Frontal cortex (tissue), 4 donors: ENCODE results near the gene IKZF3. TPM values are rescaled to one million over a fixed set of nuclear protein-coding genes. Genes with fewer than 3 reads are reported as not detected.

Experiments
- DNase-seq, 2 donors: peaks; one replicate each; pipeline ENCODE4 v3.0.0; 2012; ENCODE audit warnings: low spot score in 2 of 2
- FAIRE-seq: peaks from 2 replicates; lab custom pipeline; 2012; peaks lifted over from hg19 to GRCh38; lab: Jason Lieb, UNC
- total RNA-seq: library from RNA; depleted of rRNA; stranded (reverse); fragments of >200 nt; gene quantifications from one replicate; pipeline ENCODE4 v1.2.3, GENCODE V29; 2014
- donor health status: control.
- donor health status: control.
- donor health status: control.

IKZF3 gene
- total RNA-seq, 1 donor from 2014 or later: 0.41 TPM

DNA sequence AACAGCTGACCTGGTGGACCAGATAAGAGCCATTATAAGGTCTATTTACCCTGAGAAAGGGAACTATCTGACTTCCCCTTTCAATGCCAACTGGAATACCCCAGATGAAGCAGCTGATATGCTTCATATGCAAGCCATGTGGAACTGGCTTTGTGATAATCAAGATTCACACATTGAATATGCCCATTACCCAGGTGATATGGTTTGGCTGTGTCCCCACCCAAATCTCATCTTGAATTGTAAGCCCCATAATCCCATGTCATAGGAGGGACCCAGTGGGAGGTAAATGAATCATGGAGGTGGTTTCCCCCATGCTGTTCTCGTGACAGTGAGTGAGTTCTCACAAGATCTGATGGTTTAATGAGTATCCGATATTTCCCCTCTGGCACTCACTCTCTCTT lies 42.1 kb downstream of the IKZF3 start:
- DNase-seq (no peak), FAIRE-seq (no peak)

GRCh38 chr17:39820987-39821386 lies 43.1 kb downstream of the IKZF3 start:
- no peak for DNase-seq
- no peak for FAIRE-seq

- DNase-seq (no peak), FAIRE-seq (no peak)
Observed at GRCh38 chr17:39820541-39820940, 43.6 kb downstream of the IKZF3 start.

DNA sequence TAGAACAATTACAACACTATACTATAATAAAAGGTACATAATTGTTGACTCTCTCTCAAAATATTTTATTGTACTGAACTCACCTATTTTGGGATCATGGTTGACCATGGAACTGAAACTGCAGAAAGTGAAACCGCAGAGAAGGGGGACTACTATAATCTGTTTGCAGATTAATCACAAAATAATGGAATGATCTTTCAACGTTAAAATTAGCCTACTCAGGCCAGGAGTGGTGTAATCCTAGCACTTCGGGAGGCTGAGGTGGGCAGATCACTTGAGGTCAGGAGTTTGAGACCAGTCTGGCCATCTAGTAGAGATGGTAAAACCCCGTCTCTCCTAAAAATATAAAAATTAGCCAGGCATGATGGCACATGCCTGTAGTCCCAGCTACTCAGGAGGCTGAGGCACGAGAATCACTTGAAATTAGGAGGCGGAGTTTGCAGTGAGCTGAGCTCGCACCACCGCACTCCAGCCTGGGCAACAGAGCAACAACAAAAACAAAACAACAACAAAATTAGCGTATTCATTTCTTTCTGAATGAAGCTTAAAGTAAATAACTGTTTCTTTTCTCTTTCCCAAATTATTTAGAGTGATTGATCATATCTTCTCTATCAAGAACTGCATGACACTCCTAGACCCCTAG lies 45.6 kb downstream of the IKZF3 start:
- DNase-seq: no peak
- no peak for FAIRE-seq

GRCh38 chr17:39816272-39816671 lies 47.8 kb downstream of the IKZF3 start:
- no peak for FAIRE-seq
- DNase-seq: no peak

GRCh38 chr17:39814497-39814896 lies 49.6 kb downstream of the IKZF3 start:
- no peak for FAIRE-seq
- no peak for DNase-seq

GRCh38 chr17:39813631-39814030 lies 50.5 kb downstream of the IKZF3 start:
- DNase-seq (no peak), FAIRE-seq (no peak)

DNA sequence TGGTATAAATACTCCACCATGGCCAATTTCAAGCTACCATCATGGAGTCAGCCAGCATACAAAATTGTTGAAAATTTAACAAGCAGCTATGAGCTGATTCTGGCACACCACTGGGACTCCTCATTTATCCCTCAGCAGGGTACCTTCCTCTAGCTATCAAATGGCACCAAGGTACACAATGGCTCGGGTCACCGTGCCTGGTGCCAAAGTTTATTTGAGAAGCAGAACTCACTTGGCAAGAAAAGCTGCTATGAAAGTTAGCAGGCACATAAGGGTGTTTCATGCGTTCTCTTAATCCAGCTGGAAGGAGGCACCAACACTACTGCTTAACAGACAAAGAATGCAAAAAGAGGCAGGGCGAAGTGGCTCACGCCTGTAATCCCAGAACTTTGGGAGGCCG lies 51.6 kb downstream of the IKZF3 start:
- no peak for FAIRE-seq
- no peak for DNase-seq

DNA sequence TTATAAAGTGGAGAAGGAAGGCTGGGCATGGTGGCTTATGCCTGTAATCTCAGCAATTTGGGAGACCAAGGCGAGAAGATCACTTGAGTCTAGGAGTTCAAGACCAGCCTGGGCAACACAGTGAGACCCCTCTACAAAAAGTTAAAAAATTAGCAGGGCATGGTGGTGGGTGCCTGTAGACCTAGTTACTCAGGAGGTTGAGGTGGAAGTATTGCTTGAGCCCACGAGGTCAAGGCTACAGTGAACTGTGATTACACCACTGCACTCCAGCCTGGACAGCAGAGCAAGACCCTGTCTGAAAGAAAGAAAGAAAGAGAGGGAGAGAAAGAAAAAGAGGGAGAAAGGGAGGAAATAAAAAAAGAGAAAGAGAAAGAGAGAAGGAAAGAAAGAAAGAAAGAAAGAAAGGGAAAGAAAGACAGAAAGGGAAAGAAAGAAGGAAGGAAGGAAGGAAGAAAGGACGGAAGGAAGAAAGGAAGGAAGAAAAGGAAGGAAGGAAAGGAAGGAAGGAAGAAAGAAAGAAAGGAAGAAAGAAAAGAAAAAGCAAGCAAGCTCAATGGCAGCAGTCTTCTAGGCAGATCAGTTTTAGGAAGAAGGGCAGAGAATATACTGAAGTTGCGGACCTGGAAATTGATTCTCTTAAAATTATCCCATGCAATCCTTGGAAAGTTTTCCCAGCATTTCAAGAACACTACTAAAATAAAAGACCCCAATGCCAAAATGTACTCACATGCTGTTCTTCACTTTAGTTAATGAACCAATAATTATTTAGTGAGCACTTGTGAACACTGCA lies 53.0 kb downstream of the IKZF3 start:
- no peak for DNase-seq

GRCh38 chr17:39809221-39809620 lies 54.9 kb downstream of the IKZF3 start:
- DNase-seq (no peak), FAIRE-seq (no peak)

More for the DNA sequence above, 53.0 kb downstream of the IKZF3 start:
- no peak for FAIRE-seq

DNA sequence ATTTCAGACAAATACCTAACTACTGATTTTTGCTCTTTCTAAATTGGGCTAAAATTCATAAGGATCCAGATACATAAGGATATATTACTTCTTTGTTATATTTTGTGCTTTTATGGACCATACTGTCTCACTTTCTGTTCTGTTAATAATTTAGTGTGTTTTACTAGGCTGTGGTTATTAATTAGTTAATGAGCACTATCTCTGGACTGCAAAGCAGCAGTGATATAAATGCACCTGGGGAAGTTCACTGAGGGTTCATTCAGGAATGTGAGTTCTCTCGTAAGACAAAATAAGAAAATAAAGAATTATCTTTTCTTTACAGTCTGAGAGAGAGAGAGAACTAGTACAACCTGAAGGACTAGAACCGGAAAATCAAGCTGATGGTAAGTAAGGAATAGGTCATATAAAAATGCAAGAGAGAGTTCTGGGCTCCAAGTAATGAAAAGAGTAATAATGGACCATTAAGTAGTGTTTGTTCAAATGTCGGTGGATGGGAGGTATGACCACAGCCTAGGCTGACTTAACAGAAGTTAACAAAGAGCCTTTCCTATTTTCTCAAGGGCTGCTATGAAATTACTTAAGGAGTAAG lies 55.6 kb downstream of the IKZF3 start:
- no peak for DNase-seq
- FAIRE-seq: no peak

GRCh38 chr17:39804839-39805238 lies 59.3 kb downstream of the IKZF3 start:
- FAIRE-seq: no peak
- no peak for DNase-seq

GRCh38 chr17:39801055-39801454 lies 63.1 kb downstream of the IKZF3 start:
- DNase-seq (no peak), FAIRE-seq (no peak)

GRCh38 chr17:39800540-39800939 lies 63.6 kb downstream of the IKZF3 start:
- FAIRE-seq (no peak), DNase-seq (no peak)

GRCh38 chr17:39799395-39799794 lies 64.7 kb downstream of the IKZF3 start:
- no peak for FAIRE-seq
- no peak for DNase-seq

DNA sequence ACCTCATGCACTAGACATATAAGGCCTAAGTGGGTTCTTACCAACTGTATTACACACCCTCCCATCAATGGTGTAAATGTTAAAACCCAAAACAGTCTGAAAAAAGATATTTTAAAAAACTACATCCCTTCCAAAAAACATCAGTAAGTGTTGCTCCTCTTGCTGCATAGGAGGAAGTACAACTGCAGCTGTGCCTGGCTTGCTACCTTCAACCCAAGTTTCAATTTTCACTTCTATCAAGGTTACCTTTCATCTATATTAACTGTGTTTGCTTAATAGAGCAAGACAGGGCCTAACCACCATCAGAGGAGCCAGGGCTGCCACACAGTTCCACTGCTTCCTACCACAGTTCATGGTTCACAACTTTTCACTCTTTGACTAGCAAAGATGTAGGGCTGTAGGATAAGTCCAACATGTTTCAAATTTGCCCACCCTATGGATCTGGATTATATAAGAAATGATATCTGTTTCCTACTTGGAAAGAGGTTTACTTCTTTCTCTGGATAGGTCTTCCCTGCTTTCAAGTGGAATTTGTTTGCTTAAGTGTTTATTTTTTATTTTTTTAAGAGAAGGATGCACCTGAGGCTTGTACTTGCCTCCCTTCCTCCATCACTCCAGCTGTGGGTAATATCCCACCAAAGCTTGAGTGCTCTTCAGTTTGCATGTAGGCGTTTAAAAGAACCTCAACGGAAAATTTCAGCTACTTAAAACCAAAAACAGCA lies 69.7 kb downstream of the IKZF3 start:
- FAIRE-seq (no peak), DNase-seq (no peak)

GRCh38 chr17:39793301-39793872 lies 70.7 kb downstream of the IKZF3 start:
- FAIRE-seq (no peak), DNase-seq (no peak)

DNA sequence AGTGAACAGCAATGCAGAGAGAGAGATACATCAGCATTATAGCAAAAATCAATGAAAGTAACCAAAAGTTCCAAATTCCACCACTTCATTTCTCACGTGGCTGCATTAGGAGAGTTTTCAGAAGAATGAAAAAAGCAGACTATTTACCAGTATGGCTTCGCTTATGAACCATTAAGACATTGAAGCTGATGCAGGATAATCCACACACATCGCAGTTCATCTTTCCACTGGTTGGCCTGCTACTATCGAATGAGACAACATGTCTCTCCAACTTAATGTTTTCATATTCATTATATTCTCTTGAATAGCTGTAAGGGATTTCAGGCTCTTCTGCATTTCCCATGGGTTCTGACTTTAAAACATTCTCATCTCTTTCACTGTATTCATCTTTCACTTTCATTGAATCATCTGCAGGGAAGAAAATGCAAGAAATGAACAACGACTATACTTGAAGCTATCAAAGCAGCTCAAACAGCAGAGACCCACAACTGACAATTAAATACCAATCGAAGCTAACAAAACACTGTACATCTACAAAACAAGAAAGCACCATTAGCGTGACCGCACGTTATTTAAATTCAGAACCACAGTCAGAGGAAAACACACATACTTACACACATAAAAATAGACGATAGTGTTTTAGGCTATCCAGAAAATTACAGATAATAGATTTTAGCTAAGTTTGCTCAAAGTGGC lies 71.4 kb downstream of the IKZF3 start:
- no peak for FAIRE-seq
- DNase-seq: no peak

DNA sequence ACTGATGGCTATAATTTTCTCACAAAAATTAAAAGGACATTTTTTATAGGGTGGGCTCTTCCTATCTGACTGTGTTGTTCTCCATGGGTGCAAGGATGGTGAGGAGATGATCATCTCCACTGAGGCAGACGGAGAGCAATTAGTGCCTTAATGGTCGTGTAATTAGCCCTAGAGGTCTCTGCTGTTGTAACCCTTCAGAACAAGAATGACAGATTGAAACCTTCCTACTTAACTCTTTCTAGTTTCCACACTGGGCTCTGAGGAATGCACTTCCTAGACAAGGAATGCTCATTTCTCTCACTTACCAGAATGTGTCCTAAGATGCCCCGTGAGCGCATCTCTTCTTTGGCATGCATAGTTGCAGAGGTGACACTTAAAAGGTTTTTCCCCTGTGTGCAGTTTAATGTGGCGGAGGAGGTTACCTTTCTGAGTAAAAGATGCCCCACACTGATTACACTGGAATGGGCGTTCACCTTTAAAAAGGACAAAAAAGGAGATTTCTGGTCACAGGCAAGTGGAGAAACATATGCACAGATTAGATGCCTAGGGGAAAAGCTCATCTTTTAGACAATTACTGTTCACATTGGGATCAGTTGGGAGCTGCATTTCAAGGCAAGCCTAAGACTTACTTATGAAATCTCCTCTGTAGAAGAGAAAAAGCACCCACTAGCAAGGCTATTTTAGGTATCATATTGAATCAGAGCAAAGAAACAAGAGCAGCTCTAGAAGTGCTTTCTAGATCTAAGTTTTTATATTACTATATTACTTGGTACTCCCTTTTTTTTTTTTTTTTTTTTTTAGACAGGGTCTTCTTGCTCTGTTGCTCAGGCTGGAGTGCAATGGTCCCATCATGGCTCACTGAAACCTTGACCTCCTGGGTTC lies 72.8 kb downstream of the IKZF3 start:
- DNase-seq: no peak
- FAIRE-seq: no peak
